H9 (cell line): ENCODE results near the gene FNDC4. TPM values are rescaled to one million over a fixed set of nuclear protein-coding genes. Genes with fewer than 3 reads are reported as not detected.

Experiments used
- DNase-seq: peaks from one replicate; pipeline ENCODE4 v3.0.0-alpha.2; 2017
- H2AFZ ChIP-seq: one replicate; pipeline ENCODE4 v1.6.1; 2013; ENCODE audit warnings: mild to moderate bottlenecking, low read length, control low read depth, moderate library complexity
- H2AK5ac ChIP-seq: 2 replicates; pipeline ENCODE4 v1.6.1; 2013; ENCODE audit warnings: low read length, control low read depth, mixed read lengths; ENCODE audit not compliant: insufficient read length
- H2BK120ac ChIP-seq: one replicate; pipeline ENCODE4 v1.6.1; 2013; ENCODE audit warnings: low read depth, mild to moderate bottlenecking, low read length, control low read depth, inconsistent platforms; ENCODE audit not compliant: poor library complexity, severe bottlenecking
- H2BK12ac ChIP-seq: 2 replicates; pipeline ENCODE4 v1.6.1; 2013; ENCODE audit warnings: low read length, control low read depth, mixed read lengths, low read depth; ENCODE audit not compliant: insufficient read length
- H2BK15ac ChIP-seq: 2 replicates; pipeline ENCODE4 v1.6.1; 2013; ENCODE audit warnings: low read depth, low read length, control low read depth
- H2BK20ac ChIP-seq: one replicate; pipeline ENCODE4 v1.6.1; 2013; ENCODE audit warnings: low read depth, mild to moderate bottlenecking, low read length, control low read depth, inconsistent platforms; ENCODE audit not compliant: poor library complexity, severe bottlenecking
- H2BK5ac ChIP-seq: 2 replicates; pipeline ENCODE4 v1.6.1; 2013; ENCODE audit warnings: low read length, control low read depth, mixed read lengths; ENCODE audit not compliant: insufficient read length
- H3K14ac ChIP-seq: 2 replicates; pipeline ENCODE4 v1.6.1; 2013; ENCODE audit warnings: low read length, control low read depth; ENCODE audit not compliant: insufficient read depth
- H3K18ac ChIP-seq: 2 replicates; pipeline ENCODE4 v1.6.1; 2013; ENCODE audit warnings: low read depth, mild to moderate bottlenecking, mixed read lengths, low read length, control low read depth; ENCODE audit not compliant: insufficient read length
- H3K23ac ChIP-seq: 2 replicates; pipeline ENCODE4 v1.6.1; 2013; ENCODE audit warnings: low read length, control low read depth, mixed read lengths, low read depth; ENCODE audit not compliant: insufficient read length
- H3K23me2 ChIP-seq: 2 replicates; pipeline ENCODE4 v1.6.1; 2013; ENCODE audit warnings: low read depth, mild to moderate bottlenecking, mixed read lengths, low read length, control low read depth; ENCODE audit not compliant: insufficient read length, poor library complexity, severe bottlenecking
- H3K27ac ChIP-seq: 2 replicates; pipeline ENCODE4 v1.5.1; 2013; ENCODE audit warnings: low read length, control low read depth, mixed read lengths, low read depth; ENCODE audit not compliant: insufficient read length
- H3K27me3 ChIP-seq: 2 replicates; pipeline ENCODE4 v1.6.1; 2013; ENCODE audit warnings: low read length, control low read depth, inconsistent platforms; ENCODE audit not compliant: insufficient read depth
- H3K4ac ChIP-seq: 2 replicates; pipeline ENCODE4 v1.6.1; 2013; ENCODE audit warnings: low read depth, mild to moderate bottlenecking, control low read depth, inconsistent platforms, low read length, moderate library complexity
- H3K4me1 ChIP-seq: 2 replicates; pipeline ENCODE4 v1.6.1; 2013; ENCODE audit warnings: low read length, control low read depth, inconsistent platforms; ENCODE audit not compliant: insufficient read depth
- H3K4me2 ChIP-seq: 2 replicates; pipeline ENCODE4 v1.6.1; 2013; ENCODE audit warnings: low read length, control low read depth, mixed read lengths; ENCODE audit not compliant: insufficient read length, insufficient read depth
- H3K56ac ChIP-seq: 2 replicates; pipeline ENCODE4 v1.6.1; 2013; ENCODE audit warnings: low read depth, mild to moderate bottlenecking, mixed read lengths, low read length, control low read depth; ENCODE audit not compliant: insufficient read length
- H3K79me1 ChIP-seq: 2 replicates; pipeline ENCODE4 v1.6.1; 2013; ENCODE audit warnings: low read depth, mild to moderate bottlenecking, moderate library complexity, low read length, control low read depth, inconsistent platforms; ENCODE audit not compliant: insufficient read depth, poor library complexity, severe bottlenecking
- H3K79me2 ChIP-seq: 2 replicates; pipeline ENCODE4 v1.6.1; 2013; ENCODE audit warnings: low read length, control low read depth, inconsistent platforms; ENCODE audit not compliant: insufficient read depth
- H3K9ac ChIP-seq: 2 replicates; pipeline ENCODE4 v1.6.1; 2013; ENCODE audit warnings: low read length, control low read depth, mixed read lengths; ENCODE audit not compliant: insufficient read length; ENCODE audit errors: extremely low read depth
- H3K9me3 ChIP-seq: one replicate; pipeline ENCODE4 v1.6.1; 2013; ENCODE audit warnings: low read depth, low read length, inconsistent platforms; ENCODE audit not compliant: control insufficient read depth
- H3T11ph ChIP-seq: one replicate; pipeline ENCODE4 v1.6.1; 2013; ENCODE audit warnings: mild to moderate bottlenecking, low read length, control low read depth, inconsistent platforms
- H4K20me1 ChIP-seq: one replicate; pipeline ENCODE4 v1.6.1; 2013; ENCODE audit not compliant: control insufficient read depth, insufficient read length, insufficient read depth
- H4K5ac ChIP-seq: 2 replicates; pipeline ENCODE4 v1.6.1; 2013; ENCODE audit warnings: low read depth, mild to moderate bottlenecking, mixed read lengths, low read length, control low read depth; ENCODE audit not compliant: insufficient read length
- H4K8ac ChIP-seq: replicated peaks from 2 replicates; pipeline ENCODE4 v1.6.1; 2013; ENCODE audit warnings: low read length, control low read depth, mixed read lengths, low read depth; ENCODE audit not compliant: insufficient read length
- H4K91ac ChIP-seq: 2 replicates; pipeline ENCODE4 v1.6.1; 2013; ENCODE audit warnings: low read depth, mild to moderate bottlenecking, moderate library complexity, mixed read lengths, low read length, control low read depth; ENCODE audit not compliant: insufficient read length
- H3K27ac Mint-ChIP-seq, 3 experiments: 2 replicates in 2 of 3; 3 replicates in 1 of 3; pipeline ENCODE4 v1.8.0; 2020 to 2021; ENCODE audit warnings: mixed read lengths in 3 of 3, mild to moderate bottlenecking in 1 of 3, moderate library complexity in 1 of 3
- H3K27me3 Mint-ChIP-seq: 2 replicates; pipeline ENCODE4 v1.8.0; 2021; ENCODE audit warnings: low read depth, mild to moderate bottlenecking, moderate library complexity, mixed read lengths
- H3K36me3 Mint-ChIP-seq, 3 experiments: 2 replicates in 2 of 3; 3 replicates in 1 of 3; pipeline ENCODE4 v1.8.0; 2020 to 2021; ENCODE audit warnings: low read depth in 3 of 3, mixed read lengths in 3 of 3; ENCODE audit not compliant: insufficient read depth in 1 of 3
- H3K4me1 Mint-ChIP-seq, 2 experiments: 2 replicates each; pipeline ENCODE4 v1.8.0; 2020; ENCODE audit warnings: mixed read lengths in 2 of 2
- H3K4me3 Mint-ChIP-seq, 2 experiments: 2 replicates in 1 of 2; 3 replicates in 1 of 2; pipeline ENCODE4 v1.8.0; 2020 to 2021; ENCODE audit warnings: mild to moderate bottlenecking in 2 of 2, mixed read lengths in 2 of 2, moderate library complexity in 1 of 2
- H3K9me3 Mint-ChIP-seq, 2 experiments: 2 replicates in 1 of 2; 3 replicates in 1 of 2; pipeline ENCODE4 v1.8.0; 2020; ENCODE audit warnings: mild to moderate bottlenecking in 2 of 2, mixed read lengths in 2 of 2, moderate library complexity in 1 of 2
- CTCF ChIP-seq: fragments of 200-600 bp; sonication (generic); conservative IDR thresholded peaks from 3 replicates; pipeline ENCODE4 v1.8.0; 2021; ENCODE audit warnings: antibody characterized with exemption, mild to moderate bottlenecking
- WGBS: extraction: QIAGEN DNeasy Blood & Tissue Kit; methylation state at CpG from one replicate; pipeline ENCODE4 v1.1.7; 2013; ENCODE audit warnings: missing lambda C conversion rate, low lambda C conversion rate, mixed read lengths; ENCODE audit not compliant: insufficient read length; ENCODE audit errors: extremely low coverage; 5-methylcytosine and 5-hydroxymethylcytosine counted together
- total RNA-seq: library from RNA; stranded (reverse); gene quantifications from 2 replicates; pipeline ENCODE4 v1.2.1, GENCODE V29; 2021

The FNDC4 gene
- total RNA-seq, 1 experiment from 2014 or later, result 21.5 TPM

- TF ChIP-seq CTCF, result no peak
- Histone ChIP-seq H3K14ac (no peak overlapping the region), H2BK15ac (no peak overlapping the region), H3K79me2 (no peaks in the 10 kb centered on the region), H3K56ac (no peak overlapping the region), H3K27me3 (no peaks in the 10 kb centered on the region), H2BK12ac (no peak overlapping the region), H2BK120ac (no peak overlapping the region), H3K4me1 (no peaks in the 10 kb centered on the region), H3K23ac (no peak overlapping the region), H4K91ac (no peak overlapping the region), H4K5ac (no peak overlapping the region), H3K18ac (no peak overlapping the region), H2AFZ (no peak overlapping the region), H3T11ph (no peak overlapping the region), H3K4ac (no peak overlapping the region), H2BK20ac (no peak overlapping the region), H4K8ac (no peak overlapping the region), H4K20me1 (no peaks in the 10 kb centered on the region), H2BK5ac (no peak overlapping the region), H3K9ac (no peak overlapping the region), H2AK5ac (no peak overlapping the region), H3K9me3 (no peaks in the 10 kb centered on the region), H3K79me1 (no peaks in the 10 kb centered on the region), H3K27ac (no peak overlapping the region), H3K4me2 (no peak overlapping the region), H3K23me2 (no peaks in the 10 kb centered on the region)
- Mint-ChIP-seq H3K4me1 (no peaks in the 10 kb centered on the region), H3K9me3 (no peaks in the 10 kb centered on the region), H3K27ac (0 out of 7 replicates have a peak overlapping the region, but pooled peaks of 1 of the 3 experiments have one; percentile 11), H3K27me3 (no peaks in the 10 kb centered on the region), H3K36me3 (peaks cover 7 to 55% (median 34%) of the 10 kb centered on the region in 3 experiments; a peak in 6 of 7 replicates), H3K4me3 (no peak overlapping the region)
- no CpG with 5 or more reads among the region's 1 CpG for WGBS
- no peak for DNase-seq
Measured at GRCh38 chr2:27451095-27451494, 43.9 kb downstream of the FNDC4 start.
